GM19372 (cell line): ENCODE results near the gene NAV3.

Experiments
- ATAC-seq: cut with Tn5 transposase; IDR thresholded peaks from one replicate; pipeline ENCODE4 v1.9.1; 2021; ENCODE audit warnings: mild to moderate bottlenecking, low read depth, moderate library complexity; ENCODE audit not compliant: unreplicated experiment

Gene NAV3

DNA sequence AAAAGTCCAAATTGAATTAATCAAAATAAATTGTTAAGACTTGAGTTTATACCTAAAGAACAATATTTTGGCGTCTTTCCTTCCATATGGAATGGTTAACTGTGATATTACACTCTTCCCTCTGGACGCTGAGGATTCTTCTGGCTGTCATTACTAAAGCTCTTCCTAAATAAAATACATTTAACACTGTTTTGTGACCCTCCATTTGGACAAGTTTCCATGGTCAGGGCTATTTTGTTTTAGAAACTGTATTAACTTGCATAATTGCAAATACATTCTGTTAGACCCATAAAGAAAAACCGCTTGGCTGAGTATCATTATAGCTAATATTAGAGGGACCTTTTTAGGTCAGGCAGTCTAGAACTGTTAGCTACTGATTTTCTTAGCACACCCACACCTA is 87.4 kb downstream of the NAV3 start:
- ATAC-seq = no peak

DNA sequence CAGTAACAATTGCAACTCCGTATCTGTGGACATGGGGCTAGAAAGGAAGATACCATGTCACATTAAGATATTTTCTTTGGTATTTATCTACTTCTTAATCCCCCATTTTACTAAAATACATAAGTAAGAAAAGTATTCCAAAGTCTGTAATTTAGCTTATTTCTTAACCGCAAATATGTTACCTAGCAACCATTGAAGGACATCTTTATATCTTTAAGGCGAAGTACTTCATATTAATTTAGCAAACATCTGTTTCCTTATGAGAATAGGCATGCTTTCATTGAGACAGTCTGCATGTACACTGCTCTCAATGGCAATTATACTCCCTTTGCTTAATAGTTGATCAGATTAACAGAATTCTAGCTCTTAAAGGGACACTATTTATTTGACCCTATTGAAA is 88.8 kb downstream of the NAV3 start:
- ATAC-seq = no peak

DNA sequence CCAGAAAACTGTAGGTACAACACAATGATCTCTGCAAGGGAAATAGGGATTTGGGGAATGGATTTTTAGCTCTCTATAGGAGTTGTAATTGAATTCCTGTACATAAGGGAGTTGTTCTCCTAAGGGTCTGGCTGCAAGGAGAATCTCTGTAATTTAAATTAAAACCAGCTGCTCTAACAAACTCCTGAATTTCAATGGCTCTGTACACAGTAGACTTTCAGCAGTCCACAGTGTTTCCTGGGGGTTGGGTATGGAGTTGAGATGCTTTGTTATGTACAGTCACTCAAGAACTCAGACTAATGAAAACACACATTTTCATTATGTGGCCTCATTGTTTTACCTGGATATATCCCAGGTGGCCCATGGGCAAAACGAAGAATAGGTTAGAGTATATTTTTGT is 93.2 kb downstream of the NAV3 start:
- ATAC-seq = no peak

DNA sequence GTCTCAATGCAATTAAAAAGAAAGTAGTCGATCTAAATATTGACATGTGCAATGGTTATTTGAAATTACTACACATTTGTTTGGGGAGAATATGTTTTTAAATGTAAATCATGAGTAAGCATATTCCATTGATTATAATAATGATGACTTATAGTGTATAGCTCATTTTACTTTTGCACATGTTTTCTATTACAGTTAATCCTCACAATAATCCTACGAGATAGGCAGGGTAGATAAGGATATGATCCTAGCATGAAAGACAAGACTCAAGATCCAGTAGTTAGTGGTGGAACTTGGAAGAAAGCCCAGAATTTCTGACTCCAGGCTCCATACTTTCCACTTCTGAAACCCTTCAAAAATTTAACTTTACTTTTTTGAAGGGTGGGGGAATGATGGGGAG is 94.0 kb downstream of the NAV3 start:
- no peak for ATAC-seq

DNA sequence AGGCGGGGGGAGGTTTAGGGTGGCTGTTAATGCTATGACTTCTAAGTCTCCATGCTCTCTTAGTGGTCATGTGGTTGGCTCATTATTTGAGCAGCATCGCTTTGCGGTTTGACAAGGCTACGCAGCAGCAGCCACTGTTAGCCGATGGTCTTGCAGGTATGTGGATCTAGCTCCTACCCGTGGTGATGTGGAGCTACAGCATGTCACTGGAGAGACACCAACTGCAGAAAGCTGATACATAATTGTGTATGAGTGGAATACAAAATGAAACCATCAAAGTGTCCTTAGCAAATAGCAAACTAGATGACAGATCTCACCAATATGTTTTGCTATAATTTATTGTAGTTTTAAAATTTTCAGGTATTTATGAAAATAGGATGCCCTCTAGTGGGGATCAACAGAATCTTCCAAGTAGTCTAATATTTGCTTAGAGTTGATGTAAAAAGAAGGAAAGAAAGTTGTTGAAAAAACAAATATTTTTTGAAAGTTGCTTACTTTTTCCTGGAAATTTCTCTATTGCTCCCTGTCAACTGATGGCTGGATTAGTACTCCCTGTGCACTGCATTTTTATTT is 94.9 kb downstream of the NAV3 start:
- peak; percentile 99 for ATAC-seq

DNA sequence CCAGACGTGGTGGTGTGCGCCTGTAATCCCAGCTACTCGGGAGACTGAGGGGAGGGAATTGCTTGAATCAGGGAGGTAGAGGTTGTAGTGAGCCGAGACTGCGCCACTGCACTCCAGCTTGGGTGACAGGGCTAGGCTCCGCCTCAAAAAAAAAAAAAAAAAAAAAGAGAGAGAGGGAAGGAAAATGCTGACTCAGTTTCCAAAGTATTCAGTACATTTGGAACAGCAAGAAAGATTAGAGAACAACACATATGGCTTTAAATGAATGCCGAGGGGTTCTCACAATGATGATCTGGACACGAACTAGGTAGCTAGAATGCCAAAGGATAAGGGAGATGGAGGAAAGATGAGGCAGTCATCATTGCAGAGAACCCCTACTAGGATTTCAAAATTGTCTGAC is 97.4 kb downstream of the NAV3 start:
- ATAC-seq = no peak

DNA sequence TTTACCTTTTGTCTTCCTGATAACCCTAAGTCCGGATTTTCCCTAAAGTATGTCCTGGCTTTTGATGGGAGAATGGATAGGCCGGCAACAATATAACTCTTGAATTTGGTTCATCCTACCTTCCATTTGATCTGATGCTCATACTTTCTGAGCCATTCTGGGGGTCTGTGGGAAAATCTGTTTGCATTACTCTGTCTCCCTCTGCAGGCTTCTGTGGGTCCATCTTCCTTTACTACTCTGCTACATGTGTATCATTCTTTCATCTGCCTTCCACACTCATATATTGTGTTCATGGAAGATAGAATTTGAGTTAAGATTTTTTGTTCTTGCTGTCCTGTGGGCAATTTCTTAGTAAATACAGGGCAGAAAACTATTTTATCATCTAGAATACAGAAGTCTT is 101.5 kb downstream of the NAV3 start:
- ATAC-seq = no peak

DNA sequence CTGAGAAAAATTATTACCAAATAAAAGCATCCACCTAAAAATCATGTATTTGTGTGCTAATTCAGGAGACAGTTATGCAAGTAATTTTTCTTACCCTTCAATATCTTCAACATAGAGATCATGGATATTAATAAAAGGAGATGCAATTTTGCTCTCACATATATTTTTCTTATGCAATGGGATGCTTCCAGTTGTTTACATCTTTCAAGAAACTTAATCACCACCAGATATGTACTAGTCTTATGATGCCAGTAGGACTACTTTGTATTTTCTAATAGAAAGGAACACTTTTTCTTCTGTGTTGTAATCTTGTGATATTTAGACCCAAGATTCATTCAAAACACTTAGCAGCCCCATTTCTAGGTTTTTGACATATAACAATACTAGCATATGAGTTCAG is 107.6 kb downstream of the NAV3 start:
- ATAC-seq = no peak

DNA sequence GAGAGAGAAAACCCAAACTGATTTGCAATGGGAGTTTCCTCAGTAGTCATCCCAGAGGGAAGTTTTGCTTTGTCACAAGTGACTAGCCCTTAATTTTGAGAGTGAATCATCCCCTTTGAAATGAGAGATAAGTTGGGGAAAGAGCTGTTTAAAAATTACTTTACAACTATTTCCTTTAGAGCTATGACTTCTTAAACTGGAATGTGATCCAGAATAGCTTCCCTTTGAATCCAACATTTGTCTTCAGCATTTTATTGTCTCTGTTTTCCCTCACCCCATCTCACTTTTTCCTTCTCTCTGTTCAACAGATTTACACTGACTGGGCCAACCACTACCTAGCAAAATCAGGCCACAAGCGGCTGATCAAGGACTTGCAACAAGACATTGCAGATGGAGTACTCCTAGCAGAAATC is 109.3 kb downstream of the NAV3 start:
- ATAC-seq = no peak

DNA sequence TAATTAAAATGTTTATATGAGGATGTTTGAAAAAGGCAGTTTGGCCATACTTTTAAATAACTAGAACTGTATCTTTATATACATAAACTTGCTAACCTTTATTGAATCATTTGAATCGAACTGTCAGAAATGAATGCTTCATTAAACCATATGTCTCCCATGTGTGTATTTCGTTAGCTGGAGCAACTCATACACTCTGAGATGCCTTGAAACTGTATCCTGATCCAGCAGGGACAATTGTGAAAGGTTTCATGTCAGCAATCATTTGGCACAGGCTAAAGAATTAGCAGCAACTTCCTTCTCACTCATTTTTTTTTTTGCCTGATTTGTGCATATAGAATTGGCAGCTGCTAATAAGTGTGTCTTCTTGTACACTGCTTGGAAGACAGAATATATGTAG is 109.9 kb downstream of the NAV3 start:
- ATAC-seq = no peak

DNA sequence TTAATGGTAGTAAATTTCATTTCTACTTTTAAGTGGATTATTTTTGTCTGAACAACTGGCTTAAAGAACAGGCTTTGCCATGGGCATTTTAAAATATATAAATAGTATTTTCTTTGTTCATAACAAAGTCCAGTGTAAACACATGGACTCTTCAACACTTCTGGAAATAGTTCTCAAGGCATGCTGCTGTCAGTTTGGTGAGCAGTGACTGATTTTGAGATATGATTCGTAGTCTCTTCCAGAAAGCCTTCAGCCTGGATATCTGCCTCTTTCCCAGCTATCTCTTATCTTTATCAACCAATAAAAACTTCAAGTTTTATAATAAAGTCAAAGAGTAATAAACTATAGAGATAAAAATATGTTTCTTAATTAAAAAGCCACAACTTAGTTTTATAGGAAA is 110.7 kb downstream of the NAV3 start:
- ATAC-seq = no peak

DNA sequence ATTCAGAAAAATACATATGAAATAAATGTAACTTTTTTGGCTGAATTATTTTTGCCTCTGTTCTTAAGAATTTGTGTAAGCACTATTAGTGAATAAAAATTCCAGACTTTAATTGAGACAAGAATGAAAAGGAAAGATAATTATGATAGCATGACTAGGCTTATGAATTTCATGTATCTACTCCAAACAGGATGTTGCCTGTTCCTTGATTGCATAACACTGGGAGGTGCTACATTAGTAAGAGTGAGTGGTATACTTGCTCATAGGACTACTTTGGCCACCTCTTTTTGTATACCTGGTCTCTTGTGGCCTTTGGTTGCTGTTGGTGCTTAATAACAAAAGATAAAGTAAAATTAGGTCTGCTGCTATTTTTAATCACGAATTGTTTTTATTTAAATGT is 112.8 kb downstream of the NAV3 start:
- ATAC-seq = no peak

DNA sequence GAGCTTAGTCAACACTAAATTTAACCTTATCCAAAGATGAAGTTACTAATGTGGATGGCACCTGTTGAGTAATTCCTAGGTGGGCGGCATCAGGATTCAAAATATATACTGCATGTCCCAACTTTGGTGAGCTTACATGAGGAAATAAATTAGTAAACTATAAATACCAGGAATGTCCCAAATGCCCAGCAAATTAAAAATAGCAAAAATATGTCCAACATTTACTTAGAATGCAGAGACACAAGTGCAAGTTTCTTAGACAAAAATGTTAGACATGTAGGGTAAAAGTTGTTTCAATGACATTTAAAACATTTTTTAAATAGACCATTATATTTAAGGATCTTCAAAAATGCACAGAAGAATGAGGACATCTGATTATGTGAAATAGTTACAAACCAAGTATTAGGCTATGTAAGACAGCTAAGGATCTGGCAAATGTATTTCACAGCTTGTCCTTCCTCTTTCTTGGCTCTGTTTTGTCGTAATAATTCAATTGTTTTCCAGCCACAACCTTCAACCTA is 115.9 kb downstream of the NAV3 start:
- no peak for ATAC-seq

DNA sequence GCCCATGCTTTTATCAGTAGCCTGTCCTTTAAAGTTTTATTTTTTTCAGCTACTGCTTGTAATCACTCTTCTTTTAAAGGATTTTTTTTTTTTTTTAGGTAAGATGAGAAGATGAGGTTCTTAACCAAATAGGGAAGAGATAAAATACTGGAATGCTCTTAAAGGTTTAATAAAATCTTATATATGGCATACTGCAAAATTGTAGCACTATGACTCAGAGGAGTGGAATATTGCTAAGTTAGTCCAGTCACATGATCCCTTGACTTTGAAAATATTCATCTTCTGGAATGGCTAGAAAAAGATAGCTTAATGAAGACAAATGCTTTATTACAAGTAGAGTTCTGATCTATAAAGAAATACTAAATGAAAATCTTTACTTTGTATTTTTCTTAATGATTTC is 116.6 kb downstream of the NAV3 start:
- ATAC-seq = no peak

DNA sequence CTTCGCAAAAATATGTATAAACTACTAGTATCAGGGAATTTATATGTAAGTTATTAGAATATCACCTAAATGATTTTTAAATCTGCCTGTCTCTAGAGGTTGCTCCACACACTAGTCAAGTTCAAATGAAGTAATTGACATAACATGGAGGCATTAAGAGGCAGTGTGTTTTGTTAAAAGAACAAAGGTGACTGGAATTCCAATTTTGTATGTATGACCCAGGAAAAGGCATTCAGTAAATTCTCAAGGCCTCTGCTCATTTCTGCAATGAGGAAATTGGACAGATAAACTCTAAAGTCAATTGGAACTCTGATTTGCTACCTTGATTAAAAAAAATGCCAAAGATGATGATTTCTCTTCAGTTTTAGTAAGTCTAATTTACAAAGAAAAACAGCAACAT is 117.1 kb downstream of the NAV3 start:
- ATAC-seq = no peak

DNA sequence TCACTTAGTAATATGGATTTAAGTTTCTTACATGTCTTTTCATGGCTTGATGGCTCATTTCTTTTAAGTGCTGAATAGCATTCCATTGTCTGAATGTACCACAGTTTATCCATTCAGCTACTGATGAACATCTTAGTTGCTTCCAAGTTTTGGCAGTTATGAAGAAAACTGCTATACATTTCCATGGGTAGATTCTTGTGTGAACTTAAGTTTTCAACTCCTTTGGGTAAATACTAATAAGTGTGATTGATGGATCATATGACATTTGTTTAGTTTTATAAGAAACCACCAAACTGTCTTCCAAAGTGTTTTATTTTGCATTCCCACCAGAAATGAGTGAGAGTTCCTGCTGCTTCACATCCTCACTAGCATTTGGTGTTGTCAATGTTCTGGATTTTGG is 119.2 kb downstream of the NAV3 start:
- ATAC-seq = no peak

DNA sequence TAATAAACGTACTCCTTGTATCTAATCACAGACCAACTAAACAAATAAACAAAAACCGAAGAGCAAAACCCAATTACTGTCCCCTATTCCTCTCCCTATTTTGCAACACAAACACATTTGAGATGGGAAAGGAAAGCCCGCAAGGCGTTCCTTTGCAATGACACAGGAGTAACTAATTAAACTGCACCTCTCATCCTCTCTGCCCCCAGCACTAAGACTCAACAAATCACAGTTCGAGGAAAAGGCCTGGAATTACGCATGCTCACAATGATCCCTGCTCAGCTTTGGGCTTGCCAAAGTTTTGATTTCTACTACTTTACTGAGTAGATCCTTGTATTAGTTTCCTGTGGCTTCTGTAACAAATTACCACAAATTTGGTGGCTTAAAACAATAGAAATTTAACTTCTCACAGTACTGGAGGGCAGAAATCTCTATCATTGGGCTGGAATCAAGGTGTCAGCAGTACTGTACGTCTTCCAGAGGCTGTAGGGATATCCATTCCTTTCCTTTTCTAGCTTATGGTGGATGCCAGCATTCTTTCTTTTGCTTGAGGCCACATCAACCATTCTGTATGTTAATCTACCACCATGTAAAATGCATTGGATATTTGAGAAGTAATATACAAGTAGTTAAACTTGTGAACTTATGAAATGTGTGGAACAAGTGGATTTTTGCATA is 123.0 kb downstream of the NAV3 start:
- no peak for ATAC-seq

DNA sequence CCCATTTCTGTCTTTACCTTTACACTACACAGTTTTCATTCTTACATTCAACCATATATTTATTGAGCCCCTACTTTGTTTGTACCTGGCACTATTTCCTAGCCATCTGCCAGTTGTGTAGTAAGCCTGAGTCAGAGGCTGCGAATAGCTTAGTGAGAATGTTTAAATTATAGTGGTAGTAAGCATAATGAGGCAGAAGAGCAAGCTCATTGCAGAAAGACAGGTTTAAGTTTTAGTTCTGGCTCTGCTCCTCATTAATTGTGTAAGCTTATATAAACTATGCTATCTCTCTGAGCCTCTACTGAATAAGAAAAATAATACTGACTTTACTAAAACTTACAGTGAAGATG is 123.5 kb downstream of the NAV3 start:
- no peak for ATAC-seq

DNA sequence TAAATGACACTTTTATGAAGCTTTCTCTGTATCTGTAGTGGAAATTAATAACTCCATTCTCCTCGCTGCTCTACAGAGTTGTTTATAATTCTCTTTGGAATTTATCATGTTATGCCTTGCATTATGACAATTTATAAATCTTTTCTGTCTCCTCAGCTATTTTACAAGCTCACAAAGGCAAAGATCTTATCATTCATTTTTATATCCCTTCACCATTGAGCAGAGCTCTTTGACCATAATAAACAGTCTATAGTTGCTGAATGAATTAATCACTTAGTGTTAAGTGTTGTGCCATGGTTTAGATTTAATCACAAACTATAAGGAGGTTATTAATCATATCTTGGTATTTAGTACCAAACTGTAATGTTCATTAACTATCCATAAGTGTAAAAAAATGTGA is 126.4 kb downstream of the NAV3 start:
- ATAC-seq = no peak

DNA sequence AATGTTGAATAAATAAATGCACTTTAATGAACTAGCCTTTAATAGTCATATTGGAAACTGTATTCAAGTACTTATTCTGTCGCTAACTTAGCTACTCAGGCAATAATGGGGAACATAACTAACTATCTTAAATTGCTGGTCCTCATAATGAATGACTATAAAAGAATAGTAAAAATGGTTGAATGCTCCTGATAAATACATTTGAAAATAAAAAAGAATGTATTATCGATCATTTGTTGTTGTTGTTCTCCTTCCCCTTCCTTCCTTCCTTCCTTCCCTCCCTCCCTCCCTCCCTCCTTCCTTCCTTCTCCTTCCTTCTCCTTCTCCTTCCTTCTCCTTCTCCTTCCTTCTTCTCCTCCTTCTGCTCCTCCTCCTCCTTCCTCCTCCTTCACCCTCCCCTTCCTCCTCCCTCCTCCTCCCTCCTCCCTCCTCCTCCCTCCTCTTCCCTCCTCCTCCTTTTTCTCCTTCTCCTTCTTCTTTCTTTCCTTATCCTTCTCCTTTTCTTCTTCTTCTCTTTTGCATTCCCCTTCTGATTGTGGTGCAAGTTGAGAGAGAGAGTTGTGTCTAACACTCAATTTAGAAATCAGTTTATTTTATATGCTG is 133.0 kb downstream of the NAV3 start:
- ATAC-seq = no peak

DNA sequence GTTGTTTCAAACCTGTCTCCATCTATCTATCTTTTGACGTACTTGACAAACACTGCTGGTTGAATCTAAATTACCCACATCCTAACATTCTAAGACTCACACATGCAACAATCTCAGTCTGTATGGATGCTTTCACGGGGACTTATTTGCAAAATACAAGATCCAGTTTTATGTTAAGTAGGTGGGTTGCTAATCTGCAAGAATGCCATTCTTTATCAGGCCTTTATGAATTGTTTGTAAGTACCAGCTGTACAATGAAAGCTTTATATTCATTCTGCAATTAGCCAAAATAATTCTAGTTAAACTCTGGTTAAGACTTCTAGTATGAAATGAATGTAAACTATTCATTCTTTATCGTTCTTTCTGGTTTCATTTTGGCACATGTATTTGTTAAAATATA is 135.1 kb downstream of the NAV3 start:
- ATAC-seq = no peak

DNA sequence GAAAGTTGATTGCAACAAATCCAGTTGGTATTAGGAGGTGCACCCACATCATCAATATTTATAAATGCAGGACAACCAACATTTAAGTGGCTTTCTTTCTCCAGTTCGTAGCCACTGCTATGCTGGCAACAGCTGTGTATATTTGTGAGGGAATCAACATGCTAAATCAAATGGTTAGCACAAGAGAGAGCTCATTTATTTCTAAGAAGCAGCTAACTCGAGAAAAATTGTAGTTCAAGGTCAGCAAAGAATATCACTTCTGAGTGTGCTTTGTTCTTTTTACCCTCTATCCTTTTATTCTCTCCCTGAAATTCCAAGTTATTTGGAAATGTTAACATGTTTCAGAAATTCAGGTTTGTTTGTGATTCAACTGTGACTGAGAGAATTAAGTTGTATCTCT is 137.3 kb downstream of the NAV3 start:
- no peak for ATAC-seq
